Neural cell (in vitro differentiated cells): Measurements from ENCODE around the gene SLC6A6. TPM values are rescaled to one million over a fixed set of nuclear protein-coding genes. Genes with fewer than 3 reads are reported as not detected.

Experiments
- H2AFZ ChIP-seq: fragments of 200-600, 300-800 bp; sonication (generic), shearing (Covaris generic); 2 replicates; pipeline ENCODE4 v1.6.0; 2014; ENCODE audit warnings: low read depth, mild to moderate bottlenecking, antibody characterized with exemption, low read length, moderate library complexity
- H3F3A ChIP-seq: fragments of 200-600 bp; shearing (Covaris generic); 2 replicates; pipeline ENCODE4 v1.6.1; 2016; ENCODE audit warnings: mild to moderate bottlenecking, moderate library complexity, mixed read lengths, antibody characterized with exemption, low read length; ENCODE audit not compliant: insufficient read depth, poor library complexity, severe bottlenecking
- H3K27ac ChIP-seq: fragments of 200-600, 300-800 bp; sonication (generic), shearing (Covaris generic); 2 replicates; pipeline ENCODE4 v1.5.1; 2014; ENCODE audit warnings: mild to moderate bottlenecking, low read length, moderate library complexity
- H3K27me3 ChIP-seq: fragments of 300-800, 200-600 bp; sonication (generic), shearing (Covaris generic); 2 replicates; pipeline ENCODE4 v1.6.0; 2014; ENCODE audit warnings: mild to moderate bottlenecking, low read depth, low read length, moderate library complexity; ENCODE audit not compliant: insufficient read depth
- H3K36me3 ChIP-seq: fragments of 300-800, 200-600 bp; sonication (generic), shearing (Covaris generic); 2 replicates; pipeline ENCODE4 v1.5.1; 2014; ENCODE audit warnings: mild to moderate bottlenecking, antibody characterized with exemption, low read length, moderate library complexity; ENCODE audit not compliant: insufficient read depth
- H3K4me2 ChIP-seq: fragments of 300-800, 200-600 bp; sonication (generic), shearing (Covaris generic); 2 replicates; pipeline ENCODE4 v1.6.0; 2014; ENCODE audit warnings: mild to moderate bottlenecking, low read length
- H3K4me3 ChIP-seq: fragments of 300-800, 200-600 bp; sonication (generic), shearing (Covaris generic); 2 replicates; pipeline ENCODE4 v1.5.1; 2014; ENCODE audit warnings: mild to moderate bottlenecking, low read length, moderate library complexity
- H3K79me2 ChIP-seq: fragments of 200-600 bp; shearing (Covaris generic); replicated peaks from 2 replicates; pipeline ENCODE4 v1.6.0; 2014; ENCODE audit warnings: mild to moderate bottlenecking, low read length, moderate library complexity; ENCODE audit not compliant: insufficient read depth
- H3K9ac ChIP-seq: fragments of 300-800, 200-600 bp; sonication (generic), shearing (Covaris generic); 2 replicates; pipeline ENCODE4 v1.6.1; 2016; ENCODE audit warnings: mild to moderate bottlenecking, low read length, mixed read lengths
- H3K9me2 ChIP-seq: fragments of 200-600 bp; shearing (Covaris generic); 2 replicates; pipeline ENCODE4 v1.6.1; 2016; ENCODE audit warnings: mild to moderate bottlenecking, low read length, mixed read lengths; ENCODE audit not compliant: insufficient read depth
- H3K9me3 ChIP-seq: fragments of 200-600, 300-800 bp; sonication (generic), shearing (Covaris generic); 2 replicates; pipeline ENCODE4 v1.6.1; 2016; ENCODE audit warnings: mild to moderate bottlenecking, mixed run types, low read length, moderate library complexity, mixed read lengths
- H4K20me1 ChIP-seq: fragments of 200-600 bp; shearing (Covaris generic); 2 replicates; pipeline ENCODE4 v1.6.1; 2016; ENCODE audit warnings: mild to moderate bottlenecking, mixed run types; ENCODE audit not compliant: insufficient read depth
- CTCF ChIP-seq: fragments of 450-650 bp; IDR thresholded peaks from 2 replicates; pipeline ENCODE4 v1.5.1; 2014; ENCODE audit warnings: antibody characterized with exemption, mild to moderate bottlenecking, moderate library complexity; ENCODE audit not compliant: poor library complexity, severe bottlenecking
- EP300 ChIP-seq: fragments of 450-650 bp; conservative IDR thresholded peaks from 2 replicates; pipeline ENCODE4 v1.6.1; 2014; ENCODE audit warnings: antibody characterized with exemption, mild to moderate bottlenecking, moderate library complexity; ENCODE audit not compliant: poor library complexity, severe bottlenecking
- EZH2 ChIP-seq: fragments of 200-600, 300-800 bp; shearing (Covaris generic), sonication (generic); IDR thresholded peaks from 2 replicates; pipeline ENCODE4 v1.6.1; 2014; ENCODE audit warnings: antibody characterized with exemption, low read length, borderline replicate concordance, mild to moderate bottlenecking; ENCODE audit not compliant: insufficient read depth, poor library complexity, severe bottlenecking
- MXI1 ChIP-seq: fragments of 450-650 bp; conservative IDR thresholded peaks from 2 replicates; pipeline ENCODE4 v1.6.1; 2014; ENCODE audit warnings: antibody characterized with exemption, mild to moderate bottlenecking; ENCODE audit not compliant: poor library complexity, severe bottlenecking
- POLR2AphosphoS5 ChIP-seq: IDR thresholded peaks from 2 replicates; pipeline ENCODE4 v1.6.1; 2012
- RAD21 ChIP-seq: fragments of 450-650 bp; conservative IDR thresholded peaks from 2 replicates; pipeline ENCODE4 v1.6.1; 2014; ENCODE audit warnings: antibody characterized with exemption, mild to moderate bottlenecking, moderate library complexity
- REST ChIP-seq: IDR thresholded peaks from 2 replicates; pipeline ENCODE4 v1.6.1; 2012; ENCODE audit warnings: borderline replicate concordance
- SMC3 ChIP-seq: fragments of 450-650 bp; conservative IDR thresholded peaks from 2 replicates; pipeline ENCODE4 v1.6.1; 2014; ENCODE audit warnings: antibody characterized with exemption, mild to moderate bottlenecking, moderate library complexity; ENCODE audit not compliant: poor library complexity
- TAF1 ChIP-seq: IDR thresholded peaks from 2 replicates; pipeline ENCODE4 v1.6.1; 2012; ENCODE audit warnings: low read depth
- polyA plus RNA-seq: library from polyadenylated mRNA; depleted of rRNA; stranded (reverse); fragments of >200 nt; gene quantifications from 2 replicates; pipeline ENCODE4 v1.2.3, GENCODE V29; 2014

SLC6A6 gene
- polyA plus RNA-seq, 1 donor from 2014 or later, result 15.9 TPM

GRCh38 chr3:14397531-14397930, 4.9 kb upstream of the SLC6A6 start:
- H3K4me3 ChIP-seq, result no peak overlapping the region
- no peak overlapping the region for H3K27ac ChIP-seq
- no peaks in the 10 kb centered on the region for H4K20me1 ChIP-seq
- no peak overlapping the region for H3K9ac ChIP-seq
- H3F3A ChIP-seq, result no peaks in the 10 kb centered on the region
- H3K4me2 ChIP-seq, result no peak overlapping the region
- no peaks in the 10 kb centered on the region for H3K9me2 ChIP-seq
- no peak overlapping the region for H2AFZ ChIP-seq
- no peaks in the 10 kb centered on the region for H3K79me2 ChIP-seq
- no peaks in the 10 kb centered on the region for H3K27me3 ChIP-seq
- H3K9me3 ChIP-seq, result no peaks in the 10 kb centered on the region
- TF ChIP-seq TAF1 (no peak), SMC3 (no peak), REST (no peak), RAD21 (no peak), EP300 (no peak), MXI1 (no peak), CTCF (no peak)
- H3K36me3 ChIP-seq, result no peaks in the 10 kb centered on the region

GRCh38 chr3:14397940-14398796, 4.2 kb upstream of the SLC6A6 start:
- Histone ChIP-seq H3K9me3 (no peaks in the 10 kb centered on the region), H3K27ac (no peak overlapping the region), H4K20me1 (no peaks in the 10 kb centered on the region), H3K9ac (no peak overlapping the region), H3K27me3 (no peaks in the 10 kb centered on the region), H3K4me2 (no peak overlapping the region), H3F3A (no peaks in the 10 kb centered on the region), H3K36me3 (no peaks in the 10 kb centered on the region), H3K9me2 (no peaks in the 10 kb centered on the region), H3K79me2 (no peaks in the 10 kb centered on the region), H2AFZ (no peak overlapping the region), H3K4me3 (no peak overlapping the region)
- no peak for TF ChIP-seq MXI1
- no peak for TF ChIP-seq TAF1
- no peak for TF ChIP-seq EP300
- no peak for TF ChIP-seq SMC3

GRCh38 chr3:14398797-14399106, 3.7 kb upstream of the SLC6A6 start:
- Histone ChIP-seq H3K4me3 (no peak overlapping the region), H3K4me2 (no peak overlapping the region), H4K20me1 (no peaks in the 10 kb centered on the region), H3K9me2 (no peaks in the 10 kb centered on the region), H3K27ac (no peak overlapping the region), H3K9ac (no peak overlapping the region), H3F3A (no peaks in the 10 kb centered on the region), H2AFZ (no peak overlapping the region), H3K79me2 (no peaks in the 10 kb centered on the region), H3K27me3 (no peaks in the 10 kb centered on the region), H3K36me3 (no peaks in the 10 kb centered on the region), H3K9me3 (no peaks in the 10 kb centered on the region)
- TF ChIP-seq MXI1 (no peak), RAD21 (no peak), SMC3 (no peak), TAF1 (no peak), EZH2 (no peak), CTCF (no peak), REST (no peak), EP300 (no peak), POLR2AphosphoS5 (no peak)
